HG02798 (cell line): ENCODE data around the gene CACNA1C.

Experiments used
- ATAC-seq: cut with Tn5 transposase; IDR thresholded peaks from one replicate; pipeline ENCODE4 v1.9.1; 2021; ENCODE audit warnings: mild to moderate bottlenecking; ENCODE audit not compliant: unreplicated experiment, poor library complexity

CACNA1C gene

DNA sequence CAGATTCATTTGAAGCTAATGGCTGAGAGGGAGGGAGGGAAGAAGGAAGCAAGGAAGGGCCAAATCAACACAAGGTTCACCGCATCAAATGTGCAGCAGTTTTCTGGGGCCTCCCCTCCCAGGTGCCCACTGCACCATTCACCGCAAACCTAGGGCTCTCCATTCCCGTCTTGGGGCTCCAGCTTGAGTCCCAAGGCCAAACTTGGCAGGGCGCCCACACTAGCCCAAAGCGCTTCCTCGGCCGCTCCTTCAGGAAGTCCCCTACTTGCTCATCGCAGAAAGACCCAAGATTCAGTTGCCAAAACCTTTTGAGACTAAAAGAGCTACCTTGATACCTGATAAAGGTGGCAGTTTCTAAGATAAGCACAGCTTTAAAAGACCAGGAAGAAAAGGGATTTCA lies 601.5 kb downstream of the CACNA1C start:
- no peak for ATAC-seq

DNA sequence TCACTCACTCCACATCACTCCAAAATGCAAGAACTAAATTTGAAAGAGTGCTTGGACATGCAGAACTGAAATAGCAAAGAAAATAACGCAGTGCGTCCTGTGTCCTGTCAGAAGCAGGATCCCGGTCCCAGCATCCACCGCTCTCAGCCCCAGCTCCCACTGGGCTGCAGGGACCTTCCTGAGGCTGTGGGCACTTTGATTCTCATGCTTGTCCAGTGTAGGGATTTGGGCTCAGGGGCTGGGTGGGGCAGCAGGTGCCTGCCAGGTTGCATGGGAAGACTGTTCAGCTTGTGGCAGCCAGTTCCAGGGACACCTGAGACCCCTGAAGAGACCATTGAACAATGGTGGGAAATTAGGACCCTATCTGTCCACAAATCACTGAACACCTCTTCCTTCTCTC lies 602.0 kb downstream of the CACNA1C start:
- ATAC-seq, result no peak

GRCh38 chr12:2662524-2662923 lies 609.7 kb downstream of the CACNA1C start:
- ATAC-seq, result no peak

GRCh38 chr12:2664721-2665577 lies 612.2 kb downstream of the CACNA1C start:
- no peak for ATAC-seq

DNA sequence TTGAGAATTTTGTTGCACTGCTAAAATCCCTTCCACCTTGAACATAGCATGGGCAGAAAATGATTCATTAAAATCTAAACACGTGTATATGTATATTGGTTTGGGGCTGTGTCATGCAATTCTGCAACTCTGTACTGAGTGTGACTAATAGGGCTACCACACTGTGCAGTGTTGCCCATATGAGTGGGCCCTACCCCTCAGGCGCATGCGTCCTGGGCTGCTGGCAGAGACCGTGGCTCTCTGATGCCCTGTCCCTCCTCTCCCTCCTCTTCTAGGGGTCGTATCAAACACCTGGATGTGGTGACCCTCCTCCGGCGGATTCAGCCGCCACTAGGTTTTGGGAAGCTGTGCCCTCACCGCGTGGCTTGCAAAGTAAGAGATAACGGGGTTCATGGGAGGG lies 613.6 kb downstream of the CACNA1C start:
- ATAC-seq, result no peak

DNA sequence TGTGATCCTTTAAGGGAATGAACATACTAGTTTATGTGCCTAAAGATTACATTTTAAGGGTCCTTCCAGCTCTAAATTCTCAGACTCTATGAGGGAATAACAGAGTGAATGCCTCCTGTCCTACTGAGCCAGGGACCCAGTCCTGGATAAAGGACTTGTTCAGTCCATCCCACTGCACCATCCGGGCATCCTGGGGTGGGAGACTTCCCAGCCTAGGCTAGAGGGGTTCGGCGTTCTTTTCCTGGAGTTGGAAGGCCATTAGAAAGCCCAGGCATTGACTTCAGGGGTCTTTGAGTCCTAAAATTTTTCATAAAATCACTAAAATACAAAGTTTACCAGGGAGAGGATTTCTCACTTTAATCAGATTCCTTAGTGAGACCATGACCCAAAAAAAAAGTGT lies 614.1 kb downstream of the CACNA1C start:
- ATAC-seq, result no peak

GRCh38 chr12:2667716-2668440 lies 615.1 kb downstream of the CACNA1C start:
- ATAC-seq, result no peak

DNA sequence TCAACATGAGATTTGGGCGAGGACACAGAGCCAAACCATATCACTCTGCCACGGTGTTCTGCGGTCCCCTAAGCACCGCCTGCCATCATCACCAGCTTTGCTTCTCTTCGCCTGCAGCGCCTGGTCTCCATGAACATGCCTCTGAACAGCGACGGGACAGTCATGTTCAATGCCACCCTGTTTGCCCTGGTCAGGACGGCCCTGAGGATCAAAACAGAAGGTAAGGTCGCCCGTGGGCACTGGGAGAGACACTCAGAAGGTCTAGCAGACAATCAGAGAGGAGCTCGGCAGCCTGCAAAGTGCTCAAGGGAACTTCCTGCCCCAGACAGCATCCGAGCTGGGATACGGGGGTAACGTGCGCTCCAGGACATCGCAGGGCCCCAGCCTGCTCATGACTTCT lies 616.0 kb downstream of the CACNA1C start:
- no peak for ATAC-seq

GRCh38 chr12:2669560-2669959 lies 616.8 kb downstream of the CACNA1C start:
- no peak for ATAC-seq

DNA sequence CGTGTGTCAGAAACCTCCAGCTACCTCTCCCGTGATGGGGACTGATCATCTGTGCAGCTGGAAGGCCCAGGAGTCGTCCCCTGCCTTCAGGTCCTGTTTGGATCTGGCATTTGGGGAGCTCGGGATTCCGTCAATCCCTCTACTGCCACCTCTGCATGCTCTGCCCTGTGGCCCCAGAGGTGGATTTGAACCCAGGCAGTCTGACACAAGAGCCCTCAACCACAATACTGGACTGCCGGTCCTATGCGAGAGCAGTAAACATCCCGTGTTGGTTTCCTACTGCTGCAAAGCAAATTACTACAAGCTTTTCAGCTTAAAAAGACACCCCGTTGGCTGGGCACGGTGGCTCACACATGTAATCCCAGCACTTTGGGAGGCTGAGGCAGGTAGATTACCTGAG lies 620.1 kb downstream of the CACNA1C start:
- no peak for ATAC-seq

DNA sequence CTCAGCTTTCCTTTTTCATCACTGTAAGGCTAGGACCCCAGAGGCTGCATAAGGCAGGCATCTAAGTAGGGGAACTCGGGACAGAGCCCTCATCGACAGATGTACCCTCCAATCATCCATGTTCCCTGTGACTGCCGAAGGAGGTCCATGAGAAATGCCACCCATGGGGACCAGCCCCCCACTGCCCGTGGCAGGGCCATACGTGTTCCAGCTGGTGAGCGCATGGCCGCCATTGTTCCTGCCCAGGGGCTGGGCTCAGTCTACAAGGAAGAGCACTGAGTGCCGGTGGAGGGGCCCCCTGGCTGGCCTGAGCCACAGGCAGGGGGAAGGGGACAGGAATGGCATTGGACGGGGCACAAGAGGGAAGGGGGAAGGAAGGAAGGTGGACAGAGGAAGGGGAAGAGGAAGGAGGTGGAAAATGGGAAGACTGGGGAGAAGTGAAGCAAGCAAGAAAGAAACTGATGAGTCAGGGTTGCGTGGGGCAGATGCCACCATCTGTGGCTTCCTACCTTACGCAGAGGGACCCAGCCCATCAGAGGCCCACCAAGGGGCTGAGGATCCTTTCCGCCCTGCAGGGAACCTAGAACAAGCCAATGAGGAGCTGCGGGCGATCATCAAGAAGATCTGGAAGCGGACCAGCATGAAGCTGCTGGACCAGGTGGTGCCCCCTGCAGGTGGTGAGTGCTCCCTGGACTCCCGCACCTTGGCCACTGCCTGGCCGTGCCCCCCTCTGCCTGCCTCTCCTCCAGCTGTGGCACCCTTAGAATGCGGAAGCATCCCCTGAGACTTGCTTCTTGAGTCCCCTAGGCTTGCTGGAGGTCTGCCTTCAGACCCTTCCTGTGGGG lies 621.4 kb downstream of the CACNA1C start:
- no peak for ATAC-seq

DNA sequence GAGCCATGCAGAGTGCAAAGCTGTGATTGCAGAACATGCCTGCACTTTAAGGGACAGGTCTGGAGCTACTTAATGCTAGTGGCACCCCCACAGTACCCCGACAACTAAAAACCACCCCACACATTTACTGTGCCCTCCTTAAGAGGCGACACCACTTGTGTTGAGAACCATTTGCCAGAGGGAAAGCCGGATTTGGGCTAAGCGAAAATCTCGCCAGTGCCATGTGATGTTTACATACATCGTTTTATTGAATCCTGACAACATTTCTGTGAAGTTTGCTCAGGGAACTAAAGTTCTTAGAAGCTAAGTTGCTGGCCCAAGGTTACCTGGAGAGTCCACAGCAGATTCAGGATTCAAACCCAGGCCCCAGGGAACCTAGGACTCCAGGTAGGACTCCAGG lies 623.0 kb downstream of the CACNA1C start:
- no peak for ATAC-seq

DNA sequence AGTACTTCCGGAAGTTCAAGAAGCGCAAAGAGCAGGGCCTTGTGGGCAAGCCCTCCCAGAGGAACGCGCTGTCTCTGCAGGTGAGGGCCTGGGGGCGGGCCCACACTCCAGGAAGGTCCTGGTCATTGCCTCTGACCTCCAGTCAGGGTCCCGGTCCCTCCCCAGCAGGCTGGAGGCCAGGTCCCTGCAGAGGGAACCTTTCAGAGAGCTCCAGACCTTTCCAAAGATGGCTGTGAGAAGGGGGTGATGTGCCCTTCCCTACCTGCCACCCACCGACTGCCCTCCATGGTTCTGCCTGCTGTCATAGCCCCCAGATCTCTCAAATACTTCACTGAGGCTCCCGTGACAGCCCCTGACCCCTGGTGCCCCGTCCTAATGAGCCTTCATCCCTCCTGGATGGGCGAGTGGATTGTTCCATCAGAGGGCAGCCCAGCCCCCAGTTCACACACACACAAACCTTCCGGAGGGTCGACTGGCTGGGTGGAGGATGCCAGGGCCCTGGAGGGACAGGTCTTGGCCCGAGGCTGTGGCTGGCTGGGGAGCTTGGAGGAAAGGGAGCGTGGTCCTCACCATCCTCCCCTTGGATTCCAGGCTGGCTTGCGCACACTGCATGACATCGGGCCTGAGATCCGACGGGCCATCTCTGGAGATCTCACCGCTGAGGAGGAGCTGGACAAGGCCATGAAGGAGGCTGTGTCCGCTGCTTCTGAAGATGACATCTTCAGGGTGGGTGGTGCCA lies 624.5 kb downstream of the CACNA1C start:
- no peak for ATAC-seq

- ATAC-seq, result no peak
Measured at GRCh38 chr12:2678426-2678825, 625.6 kb downstream of the CACNA1C start.

GRCh38 chr12:2679068-2679815 lies 626.5 kb downstream of the CACNA1C start:
- no peak for ATAC-seq

DNA sequence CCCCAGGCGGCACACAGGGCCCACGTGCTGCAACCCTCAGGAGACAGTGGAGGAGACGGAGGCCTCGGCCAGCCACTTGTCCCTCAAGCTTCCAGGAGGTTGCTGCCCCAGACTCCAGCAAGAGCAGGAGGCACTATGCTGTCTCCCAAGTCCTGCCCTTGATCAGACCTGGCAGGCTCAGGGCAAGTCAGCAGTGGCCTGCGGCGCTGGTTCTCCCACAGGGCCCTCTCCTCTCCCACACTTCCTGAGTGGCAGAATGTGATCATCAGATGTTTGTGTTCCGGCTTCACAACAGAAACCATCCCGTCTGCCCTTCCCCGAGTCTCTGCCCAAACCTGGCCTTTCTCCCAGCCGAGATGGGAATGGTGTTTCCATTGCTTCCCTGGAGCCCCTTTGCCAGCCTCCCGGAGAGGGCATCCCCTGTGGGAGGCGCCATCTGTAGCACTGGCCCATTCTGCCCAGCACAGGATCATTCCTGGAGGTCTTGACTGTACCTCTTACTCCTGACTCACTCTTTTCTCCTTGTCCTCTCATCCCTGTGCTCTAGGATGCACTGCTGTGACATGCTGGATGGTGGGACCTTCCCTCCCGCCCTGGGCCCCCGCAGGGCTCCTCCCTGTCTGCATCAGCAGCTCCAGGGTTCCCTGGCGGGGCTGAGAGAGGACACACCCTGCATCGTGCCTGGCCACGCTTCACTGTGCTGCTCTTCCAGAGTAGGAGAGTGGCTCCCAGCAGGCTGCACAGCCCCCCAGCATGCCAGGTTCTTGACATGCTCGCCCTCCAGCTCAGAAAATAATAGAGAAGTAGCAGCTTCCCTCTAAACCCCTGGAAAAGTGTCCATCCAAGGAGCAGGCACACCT lies 627.3 kb downstream of the CACNA1C start:
- ATAC-seq, result no peak

- no peak for ATAC-seq
Measured at GRCh38 chr12:2680676-2681039, 627.9 kb downstream of the CACNA1C start.

DNA sequence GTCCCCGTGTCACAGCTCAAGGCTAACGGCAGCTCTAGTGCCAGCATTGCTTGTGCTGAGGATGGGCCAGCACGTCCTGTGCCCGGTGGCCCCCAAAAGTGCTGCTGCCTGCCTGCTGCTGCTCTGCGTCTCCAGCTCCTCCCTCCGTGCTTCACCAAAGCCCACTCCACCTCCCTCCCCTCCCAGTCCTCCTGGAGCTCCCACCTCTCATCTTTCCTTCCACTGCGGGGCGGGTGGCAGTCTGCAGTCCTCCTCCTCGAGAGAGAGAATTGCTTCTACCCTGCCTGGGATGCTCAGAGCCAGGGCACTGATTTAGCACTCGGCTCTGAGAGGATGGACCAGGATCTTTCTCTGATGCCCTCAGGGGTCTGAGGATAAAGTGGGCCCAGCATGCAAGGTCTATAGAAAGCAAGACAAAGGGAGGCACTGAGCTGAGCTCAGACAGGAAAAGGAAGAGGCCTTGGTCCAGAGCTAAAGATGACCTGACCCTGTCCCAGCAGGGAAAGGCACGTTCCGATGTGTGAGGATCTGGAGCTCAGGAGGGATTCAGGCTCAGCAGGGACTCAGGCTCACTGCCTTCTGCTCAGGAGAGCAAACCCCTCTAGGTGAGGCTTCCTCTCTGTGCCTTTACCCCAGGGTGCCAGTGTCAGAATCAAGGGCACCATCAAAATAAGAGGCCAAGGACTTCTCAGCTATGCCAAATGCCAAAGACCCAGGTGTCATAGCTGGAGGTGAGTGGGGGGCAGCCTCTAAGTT lies 628.8 kb downstream of the CACNA1C start:
- no peak for ATAC-seq
